ENCODE results near the gene ZNF579. TPM values are rescaled to one million over a fixed set of nuclear protein-coding genes. Genes with fewer than 3 reads are reported as not detected.

The ZNF579 gene
- total RNA-seq, 2 experiments from 2014 or later: 6.1 to 6.5 TPM

DNA sequence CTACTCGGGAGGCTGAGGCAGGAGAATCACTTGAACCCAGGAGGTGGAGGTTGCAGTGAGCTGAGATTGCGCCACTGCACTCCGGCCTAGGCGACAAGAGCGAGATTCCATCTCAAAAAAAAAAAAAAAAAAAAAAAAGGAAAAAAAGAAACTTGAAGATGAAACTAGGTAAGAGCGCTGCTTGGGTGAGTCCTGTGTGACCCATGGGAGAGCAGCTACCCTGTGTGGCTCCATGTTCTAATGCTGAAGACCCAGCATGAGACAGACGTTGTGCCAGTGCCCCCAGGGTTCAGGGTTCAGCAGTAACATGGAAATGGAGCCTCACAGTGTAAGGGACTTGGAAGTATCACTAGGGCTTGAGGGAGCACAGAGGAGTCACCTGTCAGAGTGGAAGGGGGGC, 37.8 kb upstream of the ZNF579 start:
- CTCF ChIA-PET: interaction anchor here (1.1 to 3.2 kb wide), 3 partner anchors 12 to 14 kb away, joined by 3 to 18 read pairs (median 5); partner anchors contain the start of gene ZNF865
- peaks cover 21% of the 10 kb centered on the region for H3K36me3 Mint-ChIP-seq (ENCODE audit: low read depth)
- H3K9me3 Mint-ChIP-seq: no peaks in the 10 kb centered on the region
- DNase-seq: no peak
- peaks cover 30% of the 10 kb centered on the region for H3K4me1 Mint-ChIP-seq (ENCODE audit: low read depth)
- intact Hi-C loops (cut with micrococcal nuclease): no loop called here
- H3K27ac Mint-ChIP-seq: no peak overlapping the region
- no peaks in the 10 kb centered on the region for H3K27me3 Mint-ChIP-seq (ENCODE audit: low read depth)
- H3K4me3 Mint-ChIP-seq: no peak overlapping the region

DNA sequence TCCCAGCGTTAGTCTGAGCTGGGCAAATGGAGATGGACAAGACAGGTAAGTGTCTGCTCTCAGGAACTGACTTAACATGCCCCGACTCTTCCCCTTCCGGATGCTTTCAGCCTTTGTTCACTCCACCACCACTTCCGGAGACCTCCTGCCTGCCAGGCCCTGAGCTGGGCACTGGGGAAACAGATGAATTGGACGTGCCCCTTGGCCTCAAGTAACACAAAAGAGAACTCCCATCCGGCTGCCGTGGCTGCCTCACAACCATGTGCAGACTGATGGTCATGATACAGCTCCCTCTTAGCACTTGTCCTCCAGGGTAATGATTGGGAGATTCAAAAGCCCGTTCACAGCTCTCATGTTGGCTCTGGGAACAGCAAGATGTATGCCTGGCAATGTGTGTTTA, 36.8 kb upstream of the ZNF579 start:
- intact Hi-C loops (cut with micrococcal nuclease): no loop called here
- no peaks in the 10 kb centered on the region for H3K9me3 Mint-ChIP-seq
- CTCF ChIA-PET: interaction anchor here (0.8 to 1.4 kb wide), 2 partner anchors 11 to 15 kb away, joined by 3 to 5 read pairs; no protein-coding TSS in a partner anchor
- H3K36me3 Mint-ChIP-seq (ENCODE audit: low read depth): peaks cover 27% of the 10 kb centered on the region
- H3K4me1 Mint-ChIP-seq (ENCODE audit: low read depth): peaks cover 27% of the 10 kb centered on the region
- H3K27me3 Mint-ChIP-seq (ENCODE audit: low read depth): no peaks in the 10 kb centered on the region
- H3K4me3 Mint-ChIP-seq: no peak overlapping the region
- DNase-seq: no peak
- peak overlapping the region; percentile 30 for H3K27ac Mint-ChIP-seq

DNA sequence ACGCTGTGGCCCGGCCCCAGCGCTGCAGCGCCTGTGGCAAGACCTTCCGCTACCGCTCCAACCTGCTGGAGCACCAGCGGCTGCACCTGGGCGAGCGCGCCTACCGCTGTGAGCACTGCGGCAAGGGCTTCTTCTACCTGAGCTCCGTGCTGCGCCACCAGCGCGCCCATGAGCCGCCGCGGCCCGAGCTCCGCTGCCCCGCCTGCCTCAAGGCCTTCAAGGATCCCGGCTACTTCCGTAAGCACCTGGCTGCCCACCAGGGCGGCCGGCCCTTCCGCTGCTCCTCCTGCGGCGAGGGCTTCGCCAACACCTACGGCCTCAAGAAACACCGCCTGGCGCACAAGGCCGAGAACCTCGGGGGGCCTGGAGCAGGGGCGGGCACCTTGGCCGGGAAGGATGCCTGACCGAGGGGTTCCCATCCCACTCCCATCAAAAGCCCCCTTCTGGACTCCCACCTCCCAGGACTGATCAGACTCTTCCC, 35.8 kb upstream of the ZNF579 start:
- DNase-seq: no peak
- no peak overlapping the region for H3K4me3 Mint-ChIP-seq
- peaks cover 27% of the 10 kb centered on the region for H3K36me3 Mint-ChIP-seq (ENCODE audit: low read depth)
- CTCF ChIA-PET: no interaction called here
- H3K27me3 Mint-ChIP-seq (ENCODE audit: low read depth): no peaks in the 10 kb centered on the region
- peaks cover 35% of the 10 kb centered on the region for H3K4me1 Mint-ChIP-seq (ENCODE audit: low read depth)
- intact Hi-C loops (cut with micrococcal nuclease): no loop called here
- no peak overlapping the region for H3K27ac Mint-ChIP-seq
- H3K9me3 Mint-ChIP-seq: no peaks in the 10 kb centered on the region

DNA sequence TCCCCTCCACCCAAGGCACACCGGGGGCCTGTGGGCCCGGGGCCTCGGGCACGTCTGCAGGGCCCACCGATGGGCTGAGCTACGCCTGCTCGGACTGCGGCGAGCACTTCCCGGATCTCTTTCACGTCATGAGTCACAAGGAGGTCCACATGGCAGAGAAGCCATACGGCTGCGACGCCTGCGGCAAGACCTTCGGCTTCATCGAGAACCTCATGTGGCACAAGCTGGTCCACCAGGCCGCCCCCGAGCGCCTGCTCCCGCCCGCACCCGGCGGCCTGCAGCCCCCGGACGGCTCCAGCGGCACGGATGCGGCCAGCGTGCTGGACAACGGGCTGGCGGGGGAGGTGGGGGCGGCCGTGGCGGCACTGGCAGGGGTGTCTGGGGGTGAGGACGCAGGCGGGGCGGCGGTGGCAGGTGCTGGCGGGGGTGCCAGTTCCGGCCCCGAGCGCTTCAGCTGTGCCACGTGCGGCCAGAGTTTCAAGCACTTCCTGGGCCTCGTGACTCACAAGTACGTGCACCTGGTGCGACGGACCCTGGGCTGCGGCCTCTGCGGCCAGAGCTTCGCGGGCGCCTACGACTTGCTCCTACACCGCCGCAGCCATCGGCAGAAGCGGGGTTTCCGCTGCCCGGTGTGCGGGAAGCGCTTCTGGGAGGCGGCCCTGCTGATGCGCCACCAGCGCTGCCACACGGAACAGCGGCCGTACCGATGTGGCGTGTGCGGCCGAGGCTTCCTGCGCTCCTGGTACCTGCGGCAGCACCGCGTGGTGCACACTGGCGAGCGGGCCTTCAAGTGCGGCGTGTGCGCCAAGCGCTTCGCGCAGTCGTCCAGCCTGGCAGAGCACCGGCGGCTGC, 35.1 kb upstream of the ZNF579 start:
- no peaks in the 10 kb centered on the region for H3K27me3 Mint-ChIP-seq (ENCODE audit: low read depth)
- no peaks in the 10 kb centered on the region for H3K9me3 Mint-ChIP-seq
- no peak overlapping the region for H3K27ac Mint-ChIP-seq
- peaks cover 35% of the 10 kb centered on the region for H3K4me1 Mint-ChIP-seq (ENCODE audit: low read depth)
- no peak overlapping the region for H3K4me3 Mint-ChIP-seq
- H3K36me3 Mint-ChIP-seq (ENCODE audit: low read depth): peaks cover 27% of the 10 kb centered on the region
- DNase-seq: no peak
- CTCF ChIA-PET: no interaction called here
- intact Hi-C loops (cut with micrococcal nuclease): no loop called here

DNA sequence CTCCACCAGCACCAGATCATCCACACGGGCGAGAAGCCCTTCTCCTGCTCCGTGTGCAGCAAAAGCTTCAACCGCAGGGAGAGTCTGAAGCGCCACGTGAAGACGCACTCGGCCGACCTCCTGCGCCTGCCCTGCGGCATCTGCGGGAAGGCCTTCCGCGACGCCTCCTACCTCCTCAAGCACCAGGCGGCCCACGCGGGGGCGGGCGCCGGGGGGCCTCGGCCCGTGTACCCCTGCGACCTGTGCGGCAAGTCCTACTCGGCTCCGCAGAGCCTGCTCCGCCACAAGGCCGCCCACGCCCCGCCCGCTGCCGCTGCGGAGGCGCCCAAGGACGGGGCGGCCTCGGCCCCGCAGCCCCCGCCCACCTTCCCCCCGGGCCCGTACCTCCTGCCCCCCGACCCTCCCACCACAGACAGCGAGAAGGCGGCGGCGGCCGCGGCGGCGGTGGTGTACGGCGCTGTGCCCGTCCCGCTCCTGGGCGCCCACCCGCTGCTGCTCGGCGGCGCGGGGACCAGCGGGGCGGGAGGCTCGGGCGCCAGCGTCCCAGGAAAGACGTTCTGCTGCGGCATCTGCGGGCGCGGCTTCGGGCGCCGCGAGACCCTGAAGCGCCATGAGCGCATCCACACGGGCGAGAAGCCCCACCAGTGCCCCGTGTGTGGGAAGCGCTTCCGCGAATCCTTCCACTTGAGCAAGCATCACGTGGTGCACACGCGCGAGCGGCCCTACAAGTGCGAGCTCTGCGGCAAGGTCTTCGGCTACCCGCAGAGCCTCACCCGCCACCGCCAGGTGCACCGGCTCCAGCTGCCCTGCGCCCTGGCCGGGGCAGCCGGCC, 34.3 kb upstream of the ZNF579 start:
- CTCF ChIA-PET: no interaction called here
- no peaks in the 10 kb centered on the region for H3K9me3 Mint-ChIP-seq
- intact Hi-C loops (cut with micrococcal nuclease): no loop called here
- H3K27ac Mint-ChIP-seq: no peak overlapping the region
- H3K4me3 Mint-ChIP-seq: no peak overlapping the region
- H3K36me3 Mint-ChIP-seq (ENCODE audit: low read depth): peaks cover 23% of the 10 kb centered on the region
- no peak for DNase-seq
- H3K27me3 Mint-ChIP-seq (ENCODE audit: low read depth): no peaks in the 10 kb centered on the region
- H3K4me1 Mint-ChIP-seq (ENCODE audit: low read depth): peaks cover 32% of the 10 kb centered on the region

DNA sequence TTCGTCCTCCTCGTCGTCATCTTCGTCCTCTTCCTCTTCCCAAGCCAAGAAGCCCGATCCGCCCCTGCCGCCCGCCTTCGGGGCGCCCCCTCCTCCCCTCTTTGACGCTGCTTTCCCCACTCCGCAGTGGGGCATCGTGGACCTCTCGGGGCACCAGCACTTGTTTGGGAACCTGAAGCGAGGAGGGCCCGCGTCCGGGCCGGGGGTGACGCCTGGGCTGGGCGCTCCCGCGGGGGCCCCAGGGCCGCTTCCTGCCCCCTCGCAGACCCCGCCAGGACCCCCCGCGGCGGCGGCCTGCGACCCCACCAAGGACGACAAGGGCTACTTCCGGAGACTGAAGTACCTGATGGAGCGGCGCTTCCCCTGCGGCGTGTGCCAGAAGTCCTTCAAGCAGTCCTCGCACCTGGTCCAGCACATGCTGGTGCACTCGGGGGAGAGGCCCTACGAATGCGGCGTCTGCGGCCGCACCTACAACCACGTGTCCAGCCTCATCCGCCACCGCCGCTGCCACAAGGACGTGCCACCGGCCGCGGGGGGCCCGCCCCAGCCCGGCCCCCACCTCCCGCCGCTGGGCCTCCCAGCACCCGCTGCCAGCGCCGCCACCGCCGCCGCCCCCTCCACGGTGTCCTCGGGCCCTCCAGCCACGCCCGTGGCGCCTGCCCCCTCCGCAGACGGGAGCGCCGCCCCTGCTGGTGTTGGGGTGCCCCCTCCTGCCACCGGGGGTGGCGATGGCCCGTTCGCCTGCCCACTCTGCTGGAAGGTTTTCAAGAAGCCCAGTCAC, 33.5 kb upstream of the ZNF579 start:
- Mint-ChIP-seq H3K4me3 (no peak overlapping the region), H3K27ac (no peak overlapping the region), H3K9me3 (no peaks in the 10 kb centered on the region), H3K36me3 (ENCODE audit: low read depth) (peaks cover 24% of the 10 kb centered on the region), H3K27me3 (ENCODE audit: low read depth) (no peaks in the 10 kb centered on the region), H3K4me1 (ENCODE audit: low read depth) (peaks cover 30% of the 10 kb centered on the region)
- CTCF ChIA-PET: no interaction called here
- intact Hi-C loops (cut with micrococcal nuclease): no loop called here
- DNase-seq: no peak

DNA sequence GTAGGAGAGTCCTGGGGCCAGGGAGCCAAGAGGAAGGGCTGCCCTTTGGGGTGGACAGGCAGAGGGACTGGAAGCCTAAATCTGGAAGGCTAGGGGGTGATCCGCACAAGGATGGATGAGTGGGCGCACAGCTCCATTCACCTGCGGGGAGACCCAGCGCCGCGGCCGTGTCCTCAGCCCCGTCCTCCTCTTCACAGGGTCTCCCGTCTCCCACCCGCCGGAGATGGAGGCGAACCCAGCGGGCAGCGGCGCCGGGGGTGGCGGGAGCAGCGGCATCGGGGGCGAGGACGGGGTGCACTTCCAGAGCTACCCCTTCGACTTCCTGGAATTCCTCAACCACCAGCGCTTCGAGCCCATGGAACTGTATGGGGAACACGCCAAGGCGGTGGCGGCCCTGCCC, 32.7 kb upstream of the ZNF579 start:
- intact Hi-C loops (cut with micrococcal nuclease): no loop called here
- Mint-ChIP-seq H3K36me3 (ENCODE audit: low read depth) (peaks cover 23% of the 10 kb centered on the region), H3K27me3 (ENCODE audit: low read depth) (no peaks in the 10 kb centered on the region), H3K4me1 (ENCODE audit: low read depth) (peaks cover 34% of the 10 kb centered on the region), H3K4me3 (no peak overlapping the region), H3K9me3 (no peaks in the 10 kb centered on the region), H3K27ac (no peak overlapping the region)
- no peak for DNase-seq
- CTCF ChIA-PET: interaction anchor here (0.6 kb wide), 1 partner anchor 26 kb away, joined by 4 read pairs; no protein-coding TSS in a partner anchor

DNA sequence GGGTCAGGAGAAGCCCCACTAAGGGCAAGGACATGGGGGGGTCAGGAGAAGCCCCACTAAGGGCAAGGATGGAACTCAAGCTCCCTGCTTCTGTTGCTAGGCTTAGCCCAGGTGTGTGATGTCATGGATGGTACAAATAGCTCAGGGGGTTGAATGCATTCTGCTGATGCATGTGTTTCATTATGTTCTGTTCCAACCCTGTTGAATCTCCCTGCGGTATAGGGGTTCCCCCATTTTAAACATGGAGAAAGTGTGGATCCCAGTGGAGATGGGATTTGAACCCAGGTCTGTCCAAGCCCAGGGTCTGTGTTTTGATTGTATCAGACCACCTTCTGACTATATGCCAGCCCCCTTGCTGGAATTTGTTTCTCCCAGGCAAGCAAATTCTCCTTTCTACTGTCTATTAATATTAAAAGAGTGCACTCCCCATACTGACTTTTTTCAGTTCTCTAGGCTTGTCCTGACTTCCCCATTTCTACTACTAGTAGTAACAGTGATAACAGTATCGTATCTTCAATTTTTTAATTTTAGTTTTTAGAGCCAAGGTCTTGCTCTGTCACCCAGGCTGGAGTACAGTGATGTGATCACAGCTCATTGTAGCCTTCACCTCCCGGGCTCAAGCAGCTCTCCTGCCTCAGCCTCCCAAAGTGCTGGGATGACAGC, 31.5 kb upstream of the ZNF579 start:
- no peak overlapping the region for H3K27ac Mint-ChIP-seq
- no peak for DNase-seq
- CTCF ChIA-PET: no interaction called here
- no peak overlapping the region for H3K4me3 Mint-ChIP-seq
- H3K9me3 Mint-ChIP-seq: no peaks in the 10 kb centered on the region
- no peaks in the 10 kb centered on the region for H3K27me3 Mint-ChIP-seq (ENCODE audit: low read depth)
- H3K4me1 Mint-ChIP-seq (ENCODE audit: low read depth): peaks cover 44% of the 10 kb centered on the region
- intact Hi-C loops (cut with micrococcal nuclease): no loop called here
- H3K36me3 Mint-ChIP-seq (ENCODE audit: low read depth): peaks cover 23% of the 10 kb centered on the region

DNA sequence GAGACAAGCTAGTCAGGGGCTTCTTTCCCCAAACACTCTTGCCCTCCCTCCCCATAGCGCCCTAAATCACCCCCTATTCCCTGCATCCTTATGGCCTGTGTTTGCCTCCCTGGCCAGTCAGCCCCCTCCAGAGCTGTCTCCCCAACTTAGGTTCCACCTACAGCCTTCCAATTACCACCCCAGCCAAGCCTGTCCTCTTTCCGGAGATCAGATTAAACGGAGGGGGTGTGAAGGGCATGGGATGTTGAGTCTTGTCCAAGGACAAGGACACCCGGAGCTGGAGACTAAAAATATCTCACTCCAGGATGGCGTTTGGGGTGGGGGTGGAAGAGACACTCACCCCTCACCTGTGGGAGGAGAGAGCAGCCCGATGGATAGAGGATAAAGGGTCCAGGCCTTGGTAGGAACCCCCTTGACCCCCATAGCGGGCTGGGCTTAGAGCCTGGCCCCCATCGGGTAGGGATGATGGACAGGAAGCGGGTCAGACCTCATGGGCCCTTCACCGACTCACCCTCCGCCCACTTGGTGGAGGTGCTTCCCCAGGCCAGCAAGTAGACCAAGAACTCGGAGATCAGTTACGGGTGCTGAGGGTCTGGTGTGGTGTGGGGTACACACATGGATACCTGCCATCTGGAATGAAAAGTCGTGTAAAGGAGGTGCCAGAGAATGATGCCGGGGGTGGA, 30.8 kb upstream of the ZNF579 start:
- no peak overlapping the region for H3K27ac Mint-ChIP-seq
- intact Hi-C loops (cut with micrococcal nuclease): no loop called here
- H3K9me3 Mint-ChIP-seq: no peaks in the 10 kb centered on the region
- H3K4me1 Mint-ChIP-seq (ENCODE audit: low read depth): peaks cover 49% of the 10 kb centered on the region
- peaks cover 23% of the 10 kb centered on the region for H3K36me3 Mint-ChIP-seq (ENCODE audit: low read depth)
- CTCF ChIA-PET: interaction anchor here (0.7 kb wide), 1 partner anchor 55 kb away, joined by 3 read pairs; no protein-coding TSS in a partner anchor
- H3K4me3 Mint-ChIP-seq: no peak overlapping the region
- no peak for DNase-seq
- no peaks in the 10 kb centered on the region for H3K27me3 Mint-ChIP-seq (ENCODE audit: low read depth)

DNA sequence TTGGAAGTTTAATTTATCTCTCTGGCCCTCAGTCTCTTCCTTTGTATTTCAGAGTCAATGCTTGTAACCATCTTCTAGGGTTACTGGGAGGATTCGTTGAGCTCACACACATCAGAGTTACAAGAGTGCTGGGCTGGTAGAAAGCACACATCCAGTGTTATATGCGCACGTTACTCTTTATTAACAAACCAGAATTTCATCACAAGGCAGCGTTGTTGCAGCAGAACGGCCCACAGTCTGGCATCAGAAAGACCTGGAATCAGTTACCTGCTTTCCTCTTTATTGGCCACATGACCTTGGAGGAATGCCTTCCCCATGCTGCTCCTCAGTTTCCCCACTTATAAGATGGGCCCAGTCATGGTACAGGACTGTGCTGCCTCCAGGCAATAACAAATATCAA, 28.7 kb upstream of the ZNF579 start:
- no peak overlapping the region for H3K27ac Mint-ChIP-seq
- H3K4me3 Mint-ChIP-seq: no peak overlapping the region
- intact Hi-C loops (cut with micrococcal nuclease): loop anchor here (5.0 to 10.0 kb wide), 2 partner anchors 33 to 465 kb away; partner anchors contain the start of genes TNNT1, ZNF580 and ZNF581
- peaks cover 24% of the 10 kb centered on the region for H3K36me3 Mint-ChIP-seq (ENCODE audit: low read depth)
- H3K4me1 Mint-ChIP-seq (ENCODE audit: low read depth): peaks cover 58% of the 10 kb centered on the region
- H3K9me3 Mint-ChIP-seq: no peaks in the 10 kb centered on the region
- CTCF ChIA-PET: interaction anchor here (1.3 kb wide), 1 partner anchor 24 kb away, joined by 4 read pairs; no protein-coding TSS in a partner anchor
- H3K27me3 Mint-ChIP-seq (ENCODE audit: low read depth): no peaks in the 10 kb centered on the region
- DNase-seq: no peak

DNA sequence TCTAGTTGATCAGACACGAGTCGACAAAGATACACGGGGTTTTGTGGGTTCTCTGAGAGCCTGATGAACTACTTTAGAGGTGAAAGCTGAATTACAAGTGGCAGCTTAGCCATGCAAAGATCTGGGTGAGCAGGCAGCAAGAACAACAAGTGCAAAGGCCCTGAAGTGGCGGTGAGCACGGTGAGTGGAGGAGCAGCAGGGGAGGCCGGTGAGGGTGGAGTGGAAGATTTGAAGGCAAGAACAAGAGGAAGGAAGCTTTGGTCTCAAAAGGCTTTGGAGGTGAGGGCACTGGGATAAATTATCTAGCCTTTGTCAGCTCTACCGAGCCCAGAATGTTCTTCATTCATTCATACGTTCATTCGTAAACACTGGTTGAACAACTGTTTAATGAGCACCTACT, 26.2 kb upstream of the ZNF579 start:
- intact Hi-C loops (cut with micrococcal nuclease): loop anchor here (1.0 to 10.0 kb wide), 5 partner anchors 35 to 462 kb away; partner anchors contain the start of genes ISOC2, TNNT1, U2AF2 and ZNF580
- Mint-ChIP-seq H3K9me3 (no peaks in the 10 kb centered on the region), H3K4me3 (peak overlapping the region; percentile 89), H3K36me3 (ENCODE audit: low read depth) (peaks cover 21% of the 10 kb centered on the region), H3K4me1 (ENCODE audit: low read depth) (peaks cover 59% of the 10 kb centered on the region), H3K27me3 (ENCODE audit: low read depth) (no peaks in the 10 kb centered on the region), H3K27ac (peak overlapping the region; percentile 93)
- no peak for DNase-seq
- CTCF ChIA-PET: interaction anchor here (0.5 to 3.0 kb wide), 17 partner anchors 11 to 186 kb away, joined by 3 to 41 read pairs (median 5); partner anchors contain the start of genes NAT14, ZNF579 and ZNF784

Measured in activated naive CD4-positive, alpha-beta T cell treated with anti-CD3 and anti-CD28 coated beads for 36 hours (primary cell).